B cell (primary cell): ENCODE results near the gene FAM120A. TPM values are rescaled to one million over a fixed set of nuclear protein-coding genes. Genes with fewer than 3 reads are reported as not detected.

Source experiments
- ATAC-seq: fragments of 200-7000 bp; cut with Tn5 transposase; one replicate; pipeline ENCODE4 v1.10.0; 2021; ENCODE audit warnings: low read depth, mild to moderate bottlenecking, moderate number of reproducible peaks, moderate library complexity
- CTCF ChIA-PET: fragments of 350-600 bp; sonication (Branson Sonifier 250); formaldehyde crosslinking; loops from one replicate; lab custom pipeline; 2021; ENCODE audit warnings: antibody characterized with exemption, inconsistent platforms; lab: Charles Lee
- POLR2A ChIA-PET: fragments of 350-600 bp; sonication (Branson Sonifier 250); formaldehyde crosslinking; loops from one replicate; lab custom pipeline; 2021; ENCODE audit warnings: antibody characterized with exemption; lab: Charles Lee
- DNase-seq: peaks from one replicate; pipeline ENCODE4 v3.0.0; 2013
- H2AFZ ChIP-seq: 2 replicates; pipeline ENCODE4 v1.6.1; 2012; ENCODE audit warnings: mild to moderate bottlenecking, low read depth, low read length; ENCODE audit not compliant: insufficient read depth, poor library complexity, severe bottlenecking
- H3K27ac ChIP-seq, 2 donors: 1 replicate in 1 of 2; 2 replicates in 1 of 2; pipeline ENCODE4 v1.5.1; 2012 to 2013; ENCODE audit warnings: low read length in 2 of 2, mild to moderate bottlenecking in 2 of 2, moderate library complexity in 1 of 2
- H3K27me3 ChIP-seq, 4 experiments: fragments of 200-600 bp in 1 of 4; sonication (generic) in 1 of 4; replicated peaks in 1 of 4; 1 replicate in 2 of 4; 2 replicates in 2 of 4; pipeline versions ENCODE4 v1.6.1 to v1.7.0; 2013 to 2016; ENCODE audit warnings: low read length in 3 of 4, mild to moderate bottlenecking in 2 of 4, mixed read lengths in 1 of 4, moderate library complexity in 1 of 4; ENCODE audit not compliant: insufficient read depth in 4 of 4, control insufficient read depth in 3 of 4; ENCODE audit errors: control extremely low read depth in 1 of 4
- H3K36me3 ChIP-seq, 2 experiments: replicated peaks in 1 of 2; 1 replicate in 1 of 2; 2 replicates in 1 of 2; pipeline versions ENCODE4 v1.6.1 to v1.7.1; 2013; ENCODE audit warnings: low read length in 1 of 2; ENCODE audit not compliant: insufficient read depth in 2 of 2, control insufficient read depth in 1 of 2; ENCODE audit errors: control extremely low read depth in 1 of 2, extremely low read depth in 1 of 2
- H3K4me1 ChIP-seq, 2 donors: fragments of 200-600 bp in 1 of 2; sonication (generic) in 1 of 2; 1 replicate in 1 of 2; 2 replicates in 1 of 2; pipeline versions ENCODE4 v1.5.1 to v1.6.1; 2013 to 2017; ENCODE audit warnings: low read length in 2 of 2; ENCODE audit not compliant: control insufficient read depth in 2 of 2, insufficient read depth in 2 of 2
- H3K4me2 ChIP-seq: replicated peaks from 2 replicates; pipeline ENCODE3; 2012; ENCODE audit warnings: mild to moderate bottlenecking, low read depth, low read length; ENCODE audit not compliant: poor library complexity, severe bottlenecking
- H3K4me3 ChIP-seq, 5 experiments: fragments of 200-600 bp in 1 of 5; sonication (generic) in 1 of 5; 1 replicate in 3 of 5; 2 replicates in 2 of 5; pipeline versions ENCODE4 v1.5.1 to v1.7.0; 2011 to 2016; ENCODE audit warnings: low read length in 4 of 5, mild to moderate bottlenecking in 4 of 5, low read depth in 2 of 5, control low read depth in 1 of 5, moderate library complexity in 1 of 5; ENCODE audit not compliant: insufficient read depth in 1 of 5; ENCODE audit errors: control extremely low read depth in 1 of 5, extremely low read depth in 1 of 5
- H3K79me2 ChIP-seq: fragments of 200-600 bp; sonication (generic); one replicate; pipeline ENCODE4 v1.6.0; 2016; ENCODE audit warnings: low read length; ENCODE audit not compliant: control insufficient read depth, insufficient read depth
- H3K9ac ChIP-seq: fragments of 200-600 bp; sonication (generic); 2 replicates; pipeline ENCODE4 v1.6.1; 2017; ENCODE audit warnings: mild to moderate bottlenecking, low read length, moderate library complexity
- H3K9me3 ChIP-seq, 3 donors: one replicate each; pipeline versions ENCODE4 v1.6.1 to v1.7.1; 2013; ENCODE audit warnings: low read length in 2 of 3; ENCODE audit not compliant: control insufficient read depth in 2 of 3, insufficient read depth in 1 of 3; ENCODE audit errors: control extremely low read depth in 1 of 3
- H4K20me1 ChIP-seq: 2 replicates; pipeline ENCODE4 v1.6.0; 2012; ENCODE audit warnings: mild to moderate bottlenecking, low read length; ENCODE audit not compliant: insufficient read depth, control insufficient read depth, poor library complexity, severe bottlenecking
- H3K27ac Mint-ChIP-seq: one replicate; pipeline ENCODE4 v1.8.0; 2021; ENCODE audit warnings: mixed read lengths
- H3K27me3 Mint-ChIP-seq: one replicate; pipeline ENCODE4 v1.8.0; 2021; ENCODE audit warnings: mixed read lengths
- H3K4me1 Mint-ChIP-seq: one replicate; pipeline ENCODE4 v1.8.0; 2021; ENCODE audit warnings: mixed read lengths
- H3K4me3 Mint-ChIP-seq: one replicate; pipeline ENCODE4 v1.8.0; 2021; ENCODE audit warnings: mixed read lengths
- H3K9me3 Mint-ChIP-seq: one replicate; pipeline ENCODE4 v1.8.0; 2022; ENCODE audit warnings: mixed read lengths; ENCODE audit not compliant: insufficient read depth
- EZH2 ChIP-seq: IDR thresholded peaks from 2 replicates; pipeline ENCODE4 v1.6.1; 2012; ENCODE audit warnings: borderline replicate concordance, low read depth, mild to moderate bottlenecking, moderate library complexity, low read length; ENCODE audit not compliant: insufficient read depth, poor library complexity, severe bottlenecking
- WGBS: methylation state at CpG from one replicate; pipeline ENCODE4 v1.1.5; 2013; ENCODE audit warnings: missing lambda C conversion rate; ENCODE audit not compliant: insufficient coverage; 5-methylcytosine and 5-hydroxymethylcytosine counted together
- intact Hi-C: fragments of 100-400 bp; cut with micrococcal nuclease; formaldehyde crosslinking; loops from one replicate; pipeline ENCODE4 v1.10.0; 2022
- polyA plus RNA-seq: library from polyadenylated mRNA; depleted of rRNA; stranded (reverse); fragments of >200 nt; gene quantifications from 2 replicates; pipeline ENCODE4 v1.2.3, GENCODE V29; 2012
- total RNA-seq, 2 donors: library from RNA; stranded (reverse); fragments of 120-200 nt in 1 of 2; gene quantifications; 1 replicate in 1 of 2; 2 replicates in 1 of 2; pipeline versions ENCODE4 v1.2.3 to v1.2.4, GENCODE V29; 2013 to 2022
- TF ChIP-seq, protein P1 (sequence below): fragments of 200-600 bp; IDR thresholded peaks from one replicate; pipeline ENCODE4 v1.8.0; 2022; ENCODE audit warnings: antibody characterized with exemption, mild to moderate bottlenecking

The FAM120A gene
- total and polyA plus RNA-seq, 2 donors (not counting 1 experiment from before 2014, with no cell fraction given): 48.4 to 105 TPM

DNA sequence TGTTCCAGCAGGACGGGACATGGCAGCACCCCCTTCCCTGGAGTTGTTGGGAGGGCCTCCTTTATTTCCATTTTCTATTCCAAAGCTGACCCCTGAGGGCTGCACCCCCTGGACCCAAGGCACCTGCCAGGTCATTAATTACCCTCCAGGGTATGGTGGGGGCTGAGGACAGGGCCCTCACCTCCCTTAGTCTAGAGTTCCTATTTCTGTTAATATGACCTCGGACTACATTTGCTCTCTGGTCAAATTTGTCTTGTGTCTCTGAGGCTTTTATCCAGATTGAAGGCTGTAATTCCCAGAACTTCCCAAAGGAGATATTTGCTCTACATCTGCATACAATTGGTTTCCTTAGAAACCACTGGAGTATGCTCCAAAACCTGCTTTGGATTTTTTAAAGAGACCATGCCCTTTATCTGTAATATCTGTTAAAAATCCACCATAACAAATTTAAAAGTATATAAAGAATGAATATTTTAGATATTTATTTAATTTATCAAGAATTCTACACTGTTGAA, 141.7 kb downstream of the FAM120A start:
- Mint-ChIP-seq H3K27ac (no peak overlapping the region), H3K9me3 (no peaks in the 10 kb centered on the region), H3K4me3 (no peak overlapping the region), H3K27me3 (no peaks in the 10 kb centered on the region), H3K4me1 (peaks cover 51% of the 10 kb centered on the region)
- CTCF ChIA-PET: interaction anchor here (0.6 kb wide), 1 partner anchor 18 kb away, joined by 4 read pairs; no protein-coding TSS in a partner anchor
- no peak for DNase-seq
- H3K27ac ChIP-seq: no peak overlapping the region
- no peaks in the 10 kb centered on the region for H3K27me3 ChIP-seq
- H3K79me2 ChIP-seq: peaks cover 57% of the 10 kb centered on the region
- H3K4me1 ChIP-seq: peaks cover 4 to 19% of the 10 kb centered on the region in 2 donors
- intact Hi-C loops: no loop called here
- no peaks in the 10 kb centered on the region for H3K36me3 ChIP-seq
- H2AFZ ChIP-seq: no peak overlapping the region
- H3K9ac ChIP-seq: no peak overlapping the region
- no peak overlapping the region for H3K4me3 ChIP-seq
- TF ChIP-seq, protein P1, sequence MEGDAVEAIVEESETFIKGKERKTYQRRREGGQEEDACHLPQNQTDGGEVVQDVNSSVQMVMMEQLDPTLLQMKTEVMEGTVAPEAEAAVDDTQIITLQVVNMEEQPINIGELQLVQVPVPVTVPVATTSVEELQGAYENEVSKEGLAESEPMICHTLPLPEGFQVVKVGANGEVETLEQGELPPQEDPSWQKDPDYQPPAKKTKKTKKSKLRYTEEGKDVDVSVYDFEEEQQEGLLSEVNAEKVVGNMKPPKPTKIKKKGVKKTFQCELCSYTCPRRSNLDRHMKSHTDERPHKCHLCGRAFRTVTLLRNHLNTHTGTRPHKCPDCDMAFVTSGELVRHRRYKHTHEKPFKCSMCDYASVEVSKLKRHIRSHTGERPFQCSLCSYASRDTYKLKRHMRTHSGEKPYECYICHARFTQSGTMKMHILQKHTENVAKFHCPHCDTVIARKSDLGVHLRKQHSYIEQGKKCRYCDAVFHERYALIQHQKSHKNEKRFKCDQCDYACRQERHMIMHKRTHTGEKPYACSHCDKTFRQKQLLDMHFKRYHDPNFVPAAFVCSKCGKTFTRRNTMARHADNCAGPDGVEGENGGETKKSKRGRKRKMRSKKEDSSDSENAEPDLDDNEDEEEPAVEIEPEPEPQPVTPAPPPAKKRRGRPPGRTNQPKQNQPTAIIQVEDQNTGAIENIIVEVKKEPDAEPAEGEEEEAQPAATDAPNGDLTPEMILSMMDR: no peak
- no peak for TF ChIP-seq EZH2
- POLR2A ChIA-PET: no interaction called here
- no peaks in the 10 kb centered on the region for H3K9me3 ChIP-seq
- ATAC-seq: no peak
- no peak overlapping the region for H3K4me2 ChIP-seq
- H4K20me1 ChIP-seq: peaks cover 23% of the 10 kb centered on the region
- 100% methylated on average over 2 of the region's 2 CpGs for WGBS

DNA sequence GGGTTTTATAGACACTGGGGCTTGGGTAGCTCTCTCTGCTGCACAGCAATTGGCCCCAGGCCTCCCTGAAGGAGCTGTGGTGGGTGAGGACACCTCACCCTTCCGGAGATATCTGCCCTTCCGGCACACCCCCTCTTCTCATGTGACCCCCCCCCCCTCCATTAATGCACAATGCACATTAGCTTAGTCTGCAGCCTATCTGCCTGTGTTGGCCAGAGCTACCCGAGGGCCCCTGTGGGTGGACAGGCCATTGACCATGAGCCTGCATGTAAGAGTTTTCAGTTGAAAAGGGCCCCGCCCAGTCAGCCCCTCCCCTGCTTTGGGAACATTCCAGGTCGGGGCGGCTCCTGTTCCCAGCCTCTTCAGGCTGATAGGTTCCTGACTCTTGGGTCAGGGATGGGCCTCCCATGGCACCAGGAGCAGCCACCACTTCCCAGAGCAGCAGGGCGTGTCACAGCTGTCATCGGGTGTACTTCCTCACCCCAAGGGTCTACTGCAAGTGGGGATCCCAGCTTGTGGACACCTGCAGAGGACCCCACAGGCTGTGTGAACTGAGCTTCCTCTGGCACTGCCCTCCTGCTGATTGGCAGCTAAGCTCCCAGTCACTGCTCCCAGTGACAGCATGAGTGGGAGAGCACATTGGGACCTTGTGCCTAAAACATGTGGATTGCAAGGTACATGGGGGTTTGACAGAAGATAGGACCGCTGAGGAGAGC, 142.7 kb downstream of the FAM120A start:
- Histone ChIP-seq H2AFZ (no peak overlapping the region), H3K79me2 (peaks cover 65% of the 10 kb centered on the region), H3K4me1 (peaks cover 13 to 29% of the 10 kb centered on the region in 2 donors), H3K9ac (no peak overlapping the region), H4K20me1 (peaks cover 24% of the 10 kb centered on the region), H3K4me2 (no peak overlapping the region), H3K36me3 (no peaks in the 10 kb centered on the region), H3K4me3 (no peak overlapping the region), H3K27ac (no peak overlapping the region), H3K27me3 (no peaks in the 10 kb centered on the region), H3K9me3 (no peaks in the 10 kb centered on the region)
- no peak overlapping the region for H3K4me3 Mint-ChIP-seq
- 89% methylated on average over 7 of the region's 9 CpGs for WGBS
- intact Hi-C loops: no loop called here
- no peak overlapping the region for H3K27ac Mint-ChIP-seq
- H3K9me3 Mint-ChIP-seq: no peaks in the 10 kb centered on the region
- no peaks in the 10 kb centered on the region for H3K27me3 Mint-ChIP-seq
- peaks cover 56% of the 10 kb centered on the region for H3K4me1 Mint-ChIP-seq
- no peak for TF ChIP-seq EZH2
- TF ChIP-seq, protein P1: no peak
- ChIA-PET POLR2A (no interaction called here), CTCF (no interaction called here)
- no peak for ATAC-seq
- no peak for DNase-seq
